HL-60 (cell line): ENCODE results near the gene MAP7.

Experiments used
- CTCF ChIP-seq: IDR thresholded peaks from one replicate; pipeline ENCODE4 v1.5.1; 2011; ENCODE audit warnings: low read length, control low read depth, inconsistent platforms; ENCODE audit not compliant: insufficient read depth
- GABPA ChIP-seq: IDR thresholded peaks from 2 replicates; pipeline ENCODE4 v1.6.1; 2012; ENCODE audit warnings: low read depth
- POLR2AphosphoS5 ChIP-seq: IDR thresholded peaks from 2 replicates; pipeline ENCODE4 v1.6.1; 2012; ENCODE audit warnings: low read depth
- REST ChIP-seq: IDR thresholded peaks from 2 replicates; pipeline ENCODE4 v1.6.1; 2012; ENCODE audit warnings: low read depth; ENCODE audit not compliant: insufficient replicate concordance
- SPI1 ChIP-seq: IDR thresholded peaks from 2 replicates; pipeline ENCODE4 v1.6.1; 2012; ENCODE audit warnings: low read depth, mild to moderate bottlenecking, borderline replicate concordance

GRCh38 chr6:136477548-136477947 lies 72.7 kb downstream of the MAP7 start:
- no peak for TF ChIP-seq CTCF
- TF ChIP-seq POLR2AphosphoS5, result no peak
- TF ChIP-seq REST, result peak; percentile 88
- no peak for TF ChIP-seq SPI1
- TF ChIP-seq GABPA, result no peak
